ENCODE data around the gene OLFM3. TPM values are rescaled to one million over a fixed set of nuclear protein-coding genes. Genes with fewer than 3 reads are reported as not detected.

Gene OLFM3
- total and polyA plus RNA-seq, 4 experiments from 2014 or later: not detected

DNA sequence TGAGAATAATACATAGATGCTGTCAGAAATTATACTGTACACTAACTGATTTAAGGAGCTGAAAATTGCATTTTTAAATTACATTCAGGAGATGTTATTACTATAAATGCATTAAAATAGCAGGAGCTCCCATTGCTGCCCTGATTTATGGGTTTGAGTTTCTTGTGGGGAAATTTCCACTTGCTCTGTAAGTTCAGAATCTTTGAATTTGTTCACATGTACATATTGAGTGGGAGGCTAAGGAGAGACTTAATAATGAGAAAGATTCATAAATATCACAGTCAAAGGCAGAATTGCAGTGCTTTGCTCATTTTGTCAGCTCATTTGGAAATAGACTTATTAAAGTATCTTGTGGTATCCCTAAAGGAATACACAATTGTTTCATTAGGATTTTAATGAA lies 170.3 kb downstream of the OLFM3 start:
- POLR2A ChIA-PET (ENCODE audit: partially characterized antibody): no interaction called here
- no peaks in the 10 kb centered on the region for H3K36me3 ChIP-seq (ENCODE audit: insufficient read depth, low read length)
- no peak overlapping the region for H3K27ac ChIP-seq (ENCODE audit: low read depth, low read length)
- intact Hi-C loops (cut with micrococcal nuclease): no loop called here
- CTCF ChIA-PET (ENCODE audit: partially characterized antibody): no interaction called here
- peaks cover 0 to 4% (median 0%) of the 10 kb centered on the region in 8 donors for H3K9me3 Mint-ChIP-seq
- H3K9me3 ChIP-seq (ENCODE audit: control insufficient read depth in 1 of 2, low read length in 2 of 2): no peaks in the 10 kb centered on the region
- no peak for DNase-seq
- no peak overlapping the region for H3K4me3 Mint-ChIP-seq
- H3K4me1 ChIP-seq (ENCODE audit: insufficient read depth, low read length): no peaks in the 10 kb centered on the region
- H3K4me1 Mint-ChIP-seq: no peaks in the 10 kb centered on the region
- H3K27me3 Mint-ChIP-seq: no peaks in the 10 kb centered on the region
- H3K27me3 ChIP-seq (ENCODE audit: insufficient read depth, low read length): no peaks in the 10 kb centered on the region
- H3K4me3 ChIP-seq (ENCODE audit: low read length in 2 of 2): no peak overlapping the region
- H3K36me3 Mint-ChIP-seq: no peaks in the 10 kb centered on the region
- H3K27ac Mint-ChIP-seq: no peak overlapping the region

DNA sequence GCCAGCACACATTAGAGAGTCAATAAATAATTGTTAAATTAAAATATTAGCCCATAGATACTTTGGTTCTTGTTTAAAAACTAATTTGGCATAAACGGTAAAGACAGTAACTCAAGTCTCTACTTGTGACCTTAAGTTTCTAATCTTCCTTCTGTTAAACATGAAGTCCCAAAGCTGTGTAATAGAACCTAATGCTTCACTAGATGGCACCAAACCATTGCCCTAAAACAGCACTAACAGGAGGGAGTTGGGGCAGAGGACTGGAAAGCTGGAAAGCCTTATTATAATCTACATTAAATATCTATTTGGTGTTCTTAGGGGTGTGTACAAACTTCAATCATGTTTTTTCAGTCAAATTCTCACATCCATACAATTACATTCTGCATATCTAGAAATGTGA lies 176.7 kb downstream of the OLFM3 start:
- CTCF ChIA-PET (ENCODE audit: partially characterized antibody): no interaction called here
- Histone ChIP-seq H3K36me3 (ENCODE audit: insufficient read depth, low read length) (no peaks in the 10 kb centered on the region), H3K9me3 (ENCODE audit: control insufficient read depth in 1 of 2, low read length in 2 of 2) (no peaks in the 10 kb centered on the region), H3K27ac (ENCODE audit: low read depth, low read length) (no peak overlapping the region), H3K4me3 (ENCODE audit: low read length in 2 of 2) (no peak overlapping the region), H3K27me3 (ENCODE audit: insufficient read depth, low read length) (no peaks in the 10 kb centered on the region), H3K4me1 (ENCODE audit: insufficient read depth, low read length) (no peaks in the 10 kb centered on the region)
- H3K9me3 Mint-ChIP-seq: peaks cover 0 to 3% (median 0%) of the 10 kb centered on the region in 8 donors
- H3K27ac Mint-ChIP-seq: no peak overlapping the region
- intact Hi-C loops (cut with micrococcal nuclease): no loop called here
- peaks cover 0 to 3% of the 10 kb centered on the region in 2 donors for H3K27me3 Mint-ChIP-seq
- POLR2A ChIA-PET (ENCODE audit: partially characterized antibody): no interaction called here
- H3K4me3 Mint-ChIP-seq: no peak overlapping the region
- DNase-seq: no peak
- no peaks in the 10 kb centered on the region for H3K36me3 Mint-ChIP-seq
- H3K4me1 Mint-ChIP-seq: no peaks in the 10 kb centered on the region

DNA sequence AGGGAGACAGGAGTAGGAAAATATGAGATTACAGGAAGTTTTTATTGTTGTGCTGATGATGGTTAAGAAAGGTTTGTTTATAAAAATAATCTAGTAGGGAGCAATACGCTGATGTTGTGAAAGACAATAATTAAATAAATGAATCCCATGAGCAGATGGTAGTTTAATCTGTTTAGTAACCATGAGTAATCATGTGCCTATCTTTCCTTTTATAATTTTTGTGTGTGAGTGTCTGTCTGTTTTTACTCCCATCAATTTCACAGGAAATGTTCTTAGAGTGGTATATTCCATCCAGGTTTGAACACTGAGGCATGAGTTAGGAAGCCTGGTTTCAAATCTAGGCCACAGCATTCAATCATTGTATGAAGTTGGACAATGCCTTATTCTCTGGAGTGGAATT lies 180.5 kb downstream of the OLFM3 start:
- H3K4me3 ChIP-seq (ENCODE audit: low read length in 2 of 2): no peak overlapping the region
- H3K27me3 ChIP-seq (ENCODE audit: insufficient read depth, low read length): no peaks in the 10 kb centered on the region
- POLR2A ChIA-PET (ENCODE audit: partially characterized antibody): no interaction called here
- Mint-ChIP-seq H3K27me3 (peaks cover 0 to 3% of the 10 kb centered on the region in 2 donors), H3K27ac (no peak overlapping the region), H3K4me3 (no peak overlapping the region), H3K36me3 (no peaks in the 10 kb centered on the region), H3K4me1 (no peaks in the 10 kb centered on the region), H3K9me3 (peaks cover 0 to 3% (median 0%) of the 10 kb centered on the region in 8 donors)
- intact Hi-C loops (cut with micrococcal nuclease): no loop called here
- no peaks in the 10 kb centered on the region for H3K4me1 ChIP-seq (ENCODE audit: insufficient read depth, low read length)
- no peaks in the 10 kb centered on the region for H3K36me3 ChIP-seq (ENCODE audit: insufficient read depth, low read length)
- H3K27ac ChIP-seq (ENCODE audit: low read depth, low read length): no peak overlapping the region
- H3K9me3 ChIP-seq (ENCODE audit: control insufficient read depth in 1 of 2, low read length in 2 of 2): no peaks in the 10 kb centered on the region
- no peak for DNase-seq
- CTCF ChIA-PET (ENCODE audit: partially characterized antibody): no interaction called here

DNA sequence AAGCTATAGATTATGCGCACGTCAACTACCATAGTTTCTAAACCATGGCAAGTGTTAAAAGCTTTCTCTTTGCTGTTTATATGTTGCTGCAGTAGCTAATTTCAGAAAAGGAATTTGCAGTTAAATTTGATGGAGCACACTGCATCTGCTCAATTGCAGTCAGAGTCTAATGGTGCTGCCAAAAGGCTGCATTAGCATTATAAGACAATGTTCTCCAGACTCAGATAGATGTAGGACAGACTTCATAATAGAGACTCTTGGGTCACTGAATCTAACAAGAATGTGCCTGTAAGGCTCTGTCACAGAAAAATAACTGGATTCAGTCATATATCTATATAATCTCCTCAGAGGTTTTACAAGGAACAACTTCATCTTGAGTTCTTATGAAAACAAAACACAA lies 198.3 kb downstream of the OLFM3 start:
- no peak overlapping the region for H3K27ac ChIP-seq (ENCODE audit: low read depth, low read length)
- Mint-ChIP-seq H3K4me1 (no peaks in the 10 kb centered on the region), H3K36me3 (no peaks in the 10 kb centered on the region), H3K27ac (no peak overlapping the region), H3K27me3 (peaks cover 0 to 4% of the 10 kb centered on the region in 2 donors), H3K4me3 (no peak overlapping the region), H3K9me3 (no peaks in the 10 kb centered on the region)
- no peaks in the 10 kb centered on the region for H3K4me1 ChIP-seq (ENCODE audit: insufficient read depth, low read length)
- intact Hi-C loops (cut with micrococcal nuclease): no loop called here
- H3K27me3 ChIP-seq (ENCODE audit: insufficient read depth, low read length): no peaks in the 10 kb centered on the region
- ChIA-PET POLR2A (ENCODE audit: partially characterized antibody) (no interaction called here), CTCF (ENCODE audit: partially characterized antibody) (no interaction called here)
- H3K36me3 ChIP-seq (ENCODE audit: insufficient read depth, low read length): no peaks in the 10 kb centered on the region
- no peaks in the 10 kb centered on the region for H3K9me3 ChIP-seq (ENCODE audit: control insufficient read depth in 1 of 2, low read length in 2 of 2)
- no peak overlapping the region for H3K4me3 ChIP-seq (ENCODE audit: low read length in 2 of 2)
- DNase-seq: no peak

DNA sequence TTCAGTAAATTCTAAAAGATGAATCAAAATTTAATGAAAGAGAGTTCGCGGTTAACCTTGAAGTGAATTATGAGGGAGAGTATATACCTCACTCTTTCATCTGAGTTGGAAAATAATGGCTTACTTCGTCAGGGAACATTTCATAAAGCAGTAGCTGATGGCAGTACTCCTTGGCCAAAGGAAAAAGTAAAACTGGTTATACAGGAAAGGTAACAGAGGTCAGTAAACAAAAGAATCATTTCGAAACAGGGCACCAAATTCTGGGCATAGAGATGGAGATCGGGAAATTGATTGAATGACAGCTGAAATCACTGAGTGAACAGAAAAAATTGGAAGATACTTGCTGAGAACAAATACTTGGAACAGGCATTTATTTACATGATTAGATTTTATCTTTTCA lies 199.0 kb downstream of the OLFM3 start:
- intact Hi-C loops (cut with micrococcal nuclease): no loop called here
- no peaks in the 10 kb centered on the region for H3K4me1 ChIP-seq (ENCODE audit: insufficient read depth, low read length)
- H3K27ac ChIP-seq (ENCODE audit: low read depth, low read length): no peak overlapping the region
- Mint-ChIP-seq H3K4me1 (no peaks in the 10 kb centered on the region), H3K36me3 (no peaks in the 10 kb centered on the region), H3K27ac (no peak overlapping the region), H3K27me3 (peaks cover 0 to 4% of the 10 kb centered on the region in 2 donors), H3K9me3 (no peaks in the 10 kb centered on the region), H3K4me3 (no peak overlapping the region)
- H3K36me3 ChIP-seq (ENCODE audit: insufficient read depth, low read length): no peaks in the 10 kb centered on the region
- POLR2A ChIA-PET (ENCODE audit: partially characterized antibody): no interaction called here
- no peak overlapping the region for H3K4me3 ChIP-seq (ENCODE audit: low read length in 2 of 2)
- CTCF ChIA-PET (ENCODE audit: partially characterized antibody): no interaction called here
- no peaks in the 10 kb centered on the region for H3K9me3 ChIP-seq (ENCODE audit: control insufficient read depth in 1 of 2, low read length in 2 of 2)
- no peaks in the 10 kb centered on the region for H3K27me3 ChIP-seq (ENCODE audit: insufficient read depth, low read length)
- DNase-seq: no peak

DNA sequence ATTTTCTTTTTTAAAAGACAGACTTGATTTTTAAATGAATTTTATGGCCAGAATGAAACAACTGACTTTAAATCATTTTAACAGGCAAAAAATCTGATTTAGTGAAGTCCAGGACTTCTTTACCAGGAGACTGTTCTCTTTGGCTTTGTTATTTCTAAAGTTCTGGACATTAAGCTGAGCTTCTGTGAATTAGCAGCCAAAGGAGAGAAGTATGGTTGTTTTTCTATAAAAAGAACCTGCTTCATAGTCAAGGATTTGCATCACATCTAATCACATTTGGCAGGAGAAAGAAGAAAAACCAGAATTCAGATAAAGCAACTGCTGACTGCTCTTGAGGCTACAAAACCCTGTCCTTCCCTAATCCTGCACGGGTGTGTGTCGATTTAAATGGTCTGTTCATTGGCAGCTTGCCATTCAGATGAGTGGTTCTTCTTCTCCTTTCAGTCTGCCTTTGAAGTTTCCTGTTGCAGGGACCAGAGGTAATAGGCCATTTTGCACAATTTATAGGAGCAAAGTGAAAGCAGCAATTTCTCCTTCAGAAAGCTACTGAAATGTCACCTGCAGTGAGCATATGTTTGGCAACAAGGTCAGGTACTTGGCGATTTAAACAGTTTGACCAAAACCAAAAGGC lies 215.4 kb downstream of the OLFM3 start:
- Histone ChIP-seq H3K27me3 (ENCODE audit: insufficient read depth, low read length) (no peaks in the 10 kb centered on the region), H3K36me3 (ENCODE audit: insufficient read depth, low read length) (no peaks in the 10 kb centered on the region), H3K27ac (ENCODE audit: low read depth, low read length) (no peak overlapping the region), H3K4me1 (ENCODE audit: insufficient read depth, low read length) (no peaks in the 10 kb centered on the region), H3K9me3 (ENCODE audit: control insufficient read depth in 1 of 2, low read length in 2 of 2) (no peaks in the 10 kb centered on the region), H3K4me3 (ENCODE audit: low read length in 2 of 2) (no peak overlapping the region)
- intact Hi-C loops (cut with micrococcal nuclease): no loop called here
- Mint-ChIP-seq H3K36me3 (no peaks in the 10 kb centered on the region), H3K4me1 (no peaks in the 10 kb centered on the region), H3K9me3 (peaks cover 0 to 2% (median 0%) of the 10 kb centered on the region in 8 donors), H3K4me3 (no peak overlapping the region), H3K27ac (no peak overlapping the region), H3K27me3 (peaks cover 0 to 1% of the 10 kb centered on the region in 2 donors)
- ChIA-PET CTCF (ENCODE audit: partially characterized antibody) (no interaction called here), POLR2A (ENCODE audit: partially characterized antibody) (no interaction called here)
- no peak for DNase-seq

DNA sequence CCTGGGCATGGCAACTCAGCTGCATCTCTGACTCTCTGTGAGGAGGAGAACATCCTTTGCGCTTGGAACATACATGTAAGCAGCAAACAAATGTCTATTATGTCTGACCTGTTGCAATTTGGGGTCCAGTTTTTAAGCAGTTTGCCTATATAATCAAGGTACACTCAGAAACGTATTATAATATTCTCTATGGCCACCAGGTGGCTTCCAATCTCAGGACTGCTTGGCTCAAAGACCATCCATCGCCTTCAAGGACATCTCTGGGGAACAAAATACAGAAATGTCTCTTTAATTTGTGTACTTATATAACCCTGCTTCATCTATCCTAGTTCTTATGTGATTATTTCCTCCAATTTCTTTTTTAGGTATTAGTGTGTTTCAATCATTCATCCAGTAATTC lies 227.2 kb downstream of the OLFM3 start:
- ChIA-PET POLR2A (ENCODE audit: partially characterized antibody) (no interaction called here), CTCF (ENCODE audit: partially characterized antibody) (no interaction called here)
- Mint-ChIP-seq H3K9me3 (peaks cover 0 to 3% (median 0%) of the 10 kb centered on the region in 8 donors), H3K4me3 (no peak overlapping the region), H3K4me1 (no peaks in the 10 kb centered on the region), H3K27me3 (no peaks in the 10 kb centered on the region), H3K27ac (no peak overlapping the region), H3K36me3 (no peaks in the 10 kb centered on the region)
- Histone ChIP-seq H3K27ac (ENCODE audit: low read depth, low read length) (no peak overlapping the region), H3K4me1 (ENCODE audit: insufficient read depth, low read length) (no peaks in the 10 kb centered on the region), H3K9me3 (ENCODE audit: control insufficient read depth in 1 of 2, low read length in 2 of 2) (no peaks in the 10 kb centered on the region), H3K36me3 (ENCODE audit: insufficient read depth, low read length) (no peaks in the 10 kb centered on the region), H3K4me3 (ENCODE audit: low read length in 2 of 2) (no peak overlapping the region), H3K27me3 (ENCODE audit: insufficient read depth, low read length) (no peaks in the 10 kb centered on the region)
- DNase-seq: no peak
- intact Hi-C loops (cut with micrococcal nuclease): loop anchor here (2.0 kb wide), 1 partner anchor 1745 kb away; no protein-coding TSS in a partner anchor

DNA sequence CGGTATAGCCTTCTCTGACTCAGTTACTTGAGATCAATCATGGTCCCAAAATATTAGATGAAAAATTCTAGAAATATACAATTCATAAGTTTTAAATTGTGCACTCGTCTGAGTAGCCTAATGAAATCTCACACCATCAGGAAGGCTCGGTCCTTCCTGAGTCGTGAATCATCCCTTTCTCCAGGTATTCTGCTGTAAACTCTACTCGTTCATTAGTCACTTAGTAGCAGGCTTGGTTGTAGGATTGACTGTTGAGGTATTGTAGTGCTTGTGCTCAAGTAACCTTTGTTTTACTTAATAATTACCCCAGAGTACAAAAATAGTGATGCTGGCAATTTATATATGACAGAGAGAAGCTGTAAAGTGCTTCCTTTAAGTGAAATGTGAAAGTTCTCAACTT lies 238.7 kb downstream of the OLFM3 start:
- Mint-ChIP-seq H3K27ac (no peak overlapping the region), H3K4me3 (no peak overlapping the region), H3K9me3 (no peaks in the 10 kb centered on the region), H3K27me3 (peaks cover 0 to 1% of the 10 kb centered on the region in 2 donors), H3K36me3 (no peaks in the 10 kb centered on the region), H3K4me1 (no peaks in the 10 kb centered on the region)
- Histone ChIP-seq H3K9me3 (ENCODE audit: control insufficient read depth in 1 of 2, low read length in 2 of 2) (no peaks in the 10 kb centered on the region), H3K4me3 (ENCODE audit: low read length in 2 of 2) (no peak overlapping the region), H3K36me3 (ENCODE audit: insufficient read depth, low read length) (no peaks in the 10 kb centered on the region), H3K27me3 (ENCODE audit: insufficient read depth, low read length) (no peaks in the 10 kb centered on the region), H3K4me1 (ENCODE audit: insufficient read depth, low read length) (no peaks in the 10 kb centered on the region), H3K27ac (ENCODE audit: low read depth, low read length) (no peak overlapping the region)
- DNase-seq: no peak
- POLR2A ChIA-PET (ENCODE audit: partially characterized antibody): no interaction called here
- CTCF ChIA-PET (ENCODE audit: partially characterized antibody): no interaction called here
- intact Hi-C loops (cut with micrococcal nuclease): no loop called here
